NCI-H2171 treated with DMSO at 0.1 percent for 48 hours (cell line): ENCODE data around the gene LYL1.
"Not testable (repeated sequence)": the region's sequence is repeated elsewhere in the genome, so short reads cannot be mapped to it uniquely, and the experiment has no call there.

Source experiments
- DNase-seq: peaks from one replicate; lab custom pipeline; 2025; lab: John Stamatoyannopoulos, UW

The LYL1 gene

GRCh38 chr19:13102666-13103580 lies at the start of gene LYL1:
Gene LYL1, minus strand, starts transcription at chr19:13102858. Its CDS starts 1,687 bp downstream, at chr19:13101171.
- no peak for DNase-seq

GRCh38 chr19:13151605-13152355 lies 49.1 kb upstream of the LYL1 start:
- peak; percentile 98 for DNase-seq

- no peak for DNase-seq
These were observed 48.4 kb upstream of the LYL1 start for GRCh38 chr19:13150931-13151604.

GRCh38 chr19:13150187-13150930 lies 47.7 kb upstream of the LYL1 start, which contains the start of the genes IER2 and STX10:
Gene IER2, plus strand, starts transcription at chr19:13150411. Its CDS starts 2,776 bp downstream, at chr19:13153187.
Gene STX10, minus strand, starts transcription at chr19:13150375. Its CDS starts 202 bp downstream, at chr19:13150173.
- DNase-seq, result peak; percentile 89

GRCh38 chr19:13149628-13150186 lies 47.0 kb upstream of the LYL1 start:
- DNase-seq, result peak; percentile 34

GRCh38 chr19:13149173-13149627 lies 46.5 kb upstream of the LYL1 start:
- DNase-seq, result not testable (repeated sequence)

- no peak for DNase-seq
These were observed 44.3 kb upstream of the LYL1 start for GRCh38 chr19:13146763-13147563.

GRCh38 chr19:13139633-13140311 lies 37.1 kb upstream of the LYL1 start:
- no peak for DNase-seq

- DNase-seq, result no peak
These were observed 36.2 kb upstream of the LYL1 start for GRCh38 chr19:13138916-13139198.

- DNase-seq, result no peak
These were observed 35.7 kb upstream of the LYL1 start for GRCh38 chr19:13138171-13138915.

- no peak for DNase-seq
These were observed 34.7 kb upstream of the LYL1 start for GRCh38 chr19:13137290-13137794.

- DNase-seq, result no peak
These were observed 32.7 kb upstream of the LYL1 start for GRCh38 chr19:13135068-13136062.

GRCh38 chr19:13134626-13135025 lies 32.0 kb upstream of the LYL1 start:
- no peak for DNase-seq

- no peak for DNase-seq
These were observed 30.7 kb upstream of the LYL1 start for GRCh38 chr19:13133241-13133870.

GRCh38 chr19:13132471-13133180 lies 30.0 kb upstream of the LYL1 start:
- DNase-seq, result no peak

- DNase-seq, result no peak
These were observed 28.3 kb upstream of the LYL1 start for GRCh38 chr19:13130886-13131490.
